Measurements from ENCODE around the gene PRR13. TPM values are rescaled to one million over a fixed set of nuclear protein-coding genes. Genes with fewer than 3 reads are reported as not detected.

The PRR13 gene
- total and polyA plus RNA-seq, 2 of the 13 experiments (the other 11 are each of a cell fraction or from before 2014, with no cell fraction given) = 65.0 to 102 TPM

DNA sequence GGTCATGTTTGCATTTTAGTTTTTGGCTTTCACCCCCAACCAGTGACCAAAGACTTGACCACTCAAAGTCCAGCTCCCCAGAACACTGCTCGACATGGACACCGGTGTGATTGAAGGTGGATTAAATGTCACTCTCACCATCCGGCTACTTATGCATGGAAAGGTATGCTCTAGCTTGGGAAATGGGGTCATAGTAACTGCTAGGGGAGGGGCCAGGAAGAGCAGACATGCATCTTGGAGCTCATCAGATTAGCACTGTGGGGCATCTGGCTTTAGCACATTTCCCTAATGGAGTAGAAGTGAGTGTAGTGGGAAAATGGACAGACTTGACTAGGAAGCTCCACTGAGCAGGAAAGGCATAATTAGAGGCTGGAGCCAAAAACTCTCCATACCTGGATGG lies 13.2 kb downstream of the PRR13 start:
- Histone ChIP-seq H3K27me3 (ENCODE audit: control insufficient read depth in 1 of 2, insufficient read depth in 2 of 2, low read length in 2 of 2) (no peaks in the 10 kb centered on the region), H3K9ac (ENCODE audit: insufficient read depth, low read depth, low read length) (no peak overlapping the region), H3K4me1 (ENCODE audit: insufficient read depth, low read length) (peaks cover 34% of the 10 kb centered on the region), H3K36me3 (replicated peaks in 1 of 2; ENCODE audit: control insufficient read depth in 1 of 2, insufficient read depth in 2 of 2, low read length in 2 of 2) (peaks cover 22 to 58% of the 10 kb centered on the region in 2 experiments), H4K20me1 (ENCODE audit: insufficient read depth, low read length) (peaks cover 56% of the 10 kb centered on the region), H3K27ac (ENCODE audit: extremely low read length, insufficient read depth, low read length) (no peak overlapping the region), H3K4me3 (replicated peaks in 1 of 3; ENCODE audit: insufficient read depth in 1 of 3, low read depth in 2 of 3, low read length in 3 of 3) (no peak overlapping the region), H3K9me3 (ENCODE audit: low read length) (no peaks in the 10 kb centered on the region), H2AFZ (ENCODE audit: low read length) (no peak overlapping the region), H3K4me2 (ENCODE audit: low read depth, low read length) (peak overlapping the region; percentile 91), H3K79me2 (ENCODE audit: insufficient read depth, low read length) (peaks cover 62% of the 10 kb centered on the region)
- WGBS (ENCODE audit: low lambda C conversion rate) = 81% methylated on average over 3 of the region's 3 CpGs
- FAIRE-seq (no peak), DNase-seq (ENCODE audit: low spot score) (no peak), ATAC-seq (no peak)
- TF ChIP-seq PAF1 (CRISPR knock-in tag; IDR thresholded peaks at IDR 0.05) = 0 out of 2 replicates have a peak, but pooled peaks have one; percentile 32
- no peak for TF ChIP-seq GATAD2A (CRISPR knock-in tag; IDR thresholded peaks at IDR 0.05)
- no peak for TF ChIP-seq TEAD3 (CRISPR knock-in tag; optimal IDR thresholded peaks at IDR 0.05; ENCODE audit: borderline replicate concordance)
- TF ChIP-seq, protein P1, sequence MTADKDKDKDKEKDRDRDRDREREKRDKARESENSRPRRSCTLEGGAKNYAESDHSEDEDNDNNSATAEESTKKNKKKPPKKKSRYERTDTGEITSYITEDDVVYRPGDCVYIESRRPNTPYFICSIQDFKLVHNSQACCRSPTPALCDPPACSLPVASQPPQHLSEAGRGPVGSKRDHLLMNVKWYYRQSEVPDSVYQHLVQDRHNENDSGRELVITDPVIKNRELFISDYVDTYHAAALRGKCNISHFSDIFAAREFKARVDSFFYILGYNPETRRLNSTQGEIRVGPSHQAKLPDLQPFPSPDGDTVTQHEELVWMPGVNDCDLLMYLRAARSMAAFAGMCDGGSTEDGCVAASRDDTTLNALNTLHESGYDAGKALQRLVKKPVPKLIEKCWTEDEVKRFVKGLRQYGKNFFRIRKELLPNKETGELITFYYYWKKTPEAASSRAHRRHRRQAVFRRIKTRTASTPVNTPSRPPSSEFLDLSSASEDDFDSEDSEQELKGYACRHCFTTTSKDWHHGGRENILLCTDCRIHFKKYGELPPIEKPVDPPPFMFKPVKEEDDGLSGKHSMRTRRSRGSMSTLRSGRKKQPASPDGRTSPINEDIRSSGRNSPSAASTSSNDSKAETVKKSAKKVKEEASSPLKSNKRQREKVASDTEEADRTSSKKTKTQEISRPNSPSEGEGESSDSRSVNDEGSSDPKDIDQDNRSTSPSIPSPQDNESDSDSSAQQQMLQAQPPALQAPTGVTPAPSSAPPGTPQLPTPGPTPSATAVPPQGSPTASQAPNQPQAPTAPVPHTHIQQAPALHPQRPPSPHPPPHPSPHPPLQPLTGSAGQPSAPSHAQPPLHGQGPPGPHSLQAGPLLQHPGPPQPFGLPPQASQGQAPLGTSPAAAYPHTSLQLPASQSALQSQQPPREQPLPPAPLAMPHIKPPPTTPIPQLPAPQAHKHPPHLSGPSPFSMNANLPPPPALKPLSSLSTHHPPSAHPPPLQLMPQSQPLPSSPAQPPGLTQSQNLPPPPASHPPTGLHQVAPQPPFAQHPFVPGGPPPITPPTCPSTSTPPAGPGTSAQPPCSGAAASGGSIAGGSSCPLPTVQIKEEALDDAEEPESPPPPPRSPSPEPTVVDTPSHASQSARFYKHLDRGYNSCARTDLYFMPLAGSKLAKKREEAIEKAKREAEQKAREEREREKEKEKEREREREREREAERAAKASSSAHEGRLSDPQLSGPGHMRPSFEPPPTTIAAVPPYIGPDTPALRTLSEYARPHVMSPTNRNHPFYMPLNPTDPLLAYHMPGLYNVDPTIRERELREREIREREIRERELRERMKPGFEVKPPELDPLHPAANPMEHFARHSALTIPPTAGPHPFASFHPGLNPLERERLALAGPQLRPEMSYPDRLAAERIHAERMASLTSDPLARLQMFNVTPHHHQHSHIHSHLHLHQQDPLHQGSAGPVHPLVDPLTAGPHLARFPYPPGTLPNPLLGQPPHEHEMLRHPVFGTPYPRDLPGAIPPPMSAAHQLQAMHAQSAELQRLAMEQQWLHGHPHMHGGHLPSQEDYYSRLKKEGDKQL (CRISPR knock-in tag; IDR thresholded peaks at IDR 0.05; ENCODE audit: low read depth) = no peak
- TF ChIP-seq, protein P2, sequence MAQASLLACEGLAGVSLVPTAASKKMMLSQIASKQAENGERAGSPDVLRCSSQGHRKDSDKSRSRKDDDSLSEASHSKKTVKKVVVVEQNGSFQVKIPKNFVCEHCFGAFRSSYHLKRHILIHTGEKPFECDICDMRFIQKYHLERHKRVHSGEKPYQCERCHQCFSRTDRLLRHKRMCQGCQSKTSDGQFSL (CRISPR knock-in tag; IDR thresholded peaks at IDR 0.05) = no peak
- peak; percentile 13 for TF ChIP-seq RBM22 (optimal IDR thresholded peaks at IDR 0.05; ENCODE audit: low read length)
- TF ChIP-seq, protein P3, sequence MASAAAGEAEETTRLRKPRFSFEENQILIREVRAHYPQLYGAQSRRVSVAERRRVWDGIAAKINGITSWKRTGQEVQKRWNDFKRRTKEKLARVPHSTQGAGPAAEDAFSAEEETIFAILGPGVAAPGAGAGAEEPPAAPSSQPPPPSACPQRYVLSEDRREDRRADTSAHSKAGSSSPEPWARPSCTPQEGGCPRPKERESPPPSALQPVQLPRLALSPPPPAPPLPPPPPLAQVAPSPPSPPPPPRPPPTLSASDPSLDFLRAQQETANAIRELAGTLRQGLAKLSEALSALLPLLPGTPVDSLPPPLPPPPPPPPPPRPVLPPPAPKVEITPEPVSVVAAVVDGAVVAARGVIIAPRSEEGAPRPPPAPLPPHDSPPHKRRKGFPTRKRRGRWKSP (CRISPR knock-in tag; IDR thresholded peaks at IDR 0.05) = no peak
- in situ Hi-C loops (cut with HindIII; ENCODE audit: extremely low pct_ligation_motif_present, low pct_unique_long_range_greater_than_20kb) = no loop called here
- CTCF ChIA-PET (ENCODE audit: low intra/inter-chr PET ratio, low total read pairs) = no interaction called here
- no TSS peak for BruUV-seq (replicated peaks)
- POLR2A ChIA-PET = interaction anchor here (1.0 to 2.8 kb wide), 6 partner anchors 8 to 75 kb away, joined by 3 to 9 read pairs (median 6); partner anchors contain the start of genes PRR13, SP1 and TARBP2
- intact Hi-C loops (cut with micrococcal nuclease; ENCODE audit: unreplicated experiment) = no loop called here

Measured in HepG2 (cell line).